H9 (cell line): ENCODE data around the gene ZNF621. TPM values are rescaled to one million over a fixed set of nuclear protein-coding genes. Genes with fewer than 3 reads are reported as not detected.
A peak's percentile ranks its signal among the peaks of the same experiment; 100 is the strongest.

Experiments
- DNase-seq: peaks from one replicate; pipeline ENCODE4 v3.0.0-alpha.2; 2017
- H2AFZ ChIP-seq: one replicate; pipeline ENCODE4 v1.6.1; 2013; ENCODE audit warnings: mild to moderate bottlenecking, low read length, control low read depth, moderate library complexity
- H2AK5ac ChIP-seq: 2 replicates; pipeline ENCODE4 v1.6.1; 2013; ENCODE audit warnings: low read length, control low read depth, mixed read lengths; ENCODE audit not compliant: insufficient read length
- H2BK120ac ChIP-seq: one replicate; pipeline ENCODE4 v1.6.1; 2013; ENCODE audit warnings: low read depth, mild to moderate bottlenecking, low read length, control low read depth, inconsistent platforms; ENCODE audit not compliant: poor library complexity, severe bottlenecking
- H2BK12ac ChIP-seq: 2 replicates; pipeline ENCODE4 v1.6.1; 2013; ENCODE audit warnings: low read length, control low read depth, mixed read lengths, low read depth; ENCODE audit not compliant: insufficient read length
- H2BK15ac ChIP-seq: 2 replicates; pipeline ENCODE4 v1.6.1; 2013; ENCODE audit warnings: low read depth, low read length, control low read depth
- H2BK20ac ChIP-seq: one replicate; pipeline ENCODE4 v1.6.1; 2013; ENCODE audit warnings: low read depth, mild to moderate bottlenecking, low read length, control low read depth, inconsistent platforms; ENCODE audit not compliant: poor library complexity, severe bottlenecking
- H2BK5ac ChIP-seq: 2 replicates; pipeline ENCODE4 v1.6.1; 2013; ENCODE audit warnings: low read length, control low read depth, mixed read lengths; ENCODE audit not compliant: insufficient read length
- H3K14ac ChIP-seq: 2 replicates; pipeline ENCODE4 v1.6.1; 2013; ENCODE audit warnings: low read length, control low read depth; ENCODE audit not compliant: insufficient read depth
- H3K18ac ChIP-seq: 2 replicates; pipeline ENCODE4 v1.6.1; 2013; ENCODE audit warnings: low read depth, mild to moderate bottlenecking, mixed read lengths, low read length, control low read depth; ENCODE audit not compliant: insufficient read length
- H3K23ac ChIP-seq: 2 replicates; pipeline ENCODE4 v1.6.1; 2013; ENCODE audit warnings: low read length, control low read depth, mixed read lengths, low read depth; ENCODE audit not compliant: insufficient read length
- H3K23me2 ChIP-seq: 2 replicates; pipeline ENCODE4 v1.6.1; 2013; ENCODE audit warnings: low read depth, mild to moderate bottlenecking, mixed read lengths, low read length, control low read depth; ENCODE audit not compliant: insufficient read length, poor library complexity, severe bottlenecking
- H3K27ac ChIP-seq: 2 replicates; pipeline ENCODE4 v1.5.1; 2013; ENCODE audit warnings: low read length, control low read depth, mixed read lengths, low read depth; ENCODE audit not compliant: insufficient read length
- H3K27me3 ChIP-seq: 2 replicates; pipeline ENCODE4 v1.6.1; 2013; ENCODE audit warnings: low read length, control low read depth, inconsistent platforms; ENCODE audit not compliant: insufficient read depth
- H3K4ac ChIP-seq: 2 replicates; pipeline ENCODE4 v1.6.1; 2013; ENCODE audit warnings: low read depth, mild to moderate bottlenecking, control low read depth, inconsistent platforms, low read length, moderate library complexity
- H3K4me1 ChIP-seq: 2 replicates; pipeline ENCODE4 v1.6.1; 2013; ENCODE audit warnings: low read length, control low read depth, inconsistent platforms; ENCODE audit not compliant: insufficient read depth
- H3K4me2 ChIP-seq: 2 replicates; pipeline ENCODE4 v1.6.1; 2013; ENCODE audit warnings: low read length, control low read depth, mixed read lengths; ENCODE audit not compliant: insufficient read length, insufficient read depth
- H3K56ac ChIP-seq: 2 replicates; pipeline ENCODE4 v1.6.1; 2013; ENCODE audit warnings: low read depth, mild to moderate bottlenecking, mixed read lengths, low read length, control low read depth; ENCODE audit not compliant: insufficient read length
- H3K79me1 ChIP-seq: 2 replicates; pipeline ENCODE4 v1.6.1; 2013; ENCODE audit warnings: low read depth, mild to moderate bottlenecking, moderate library complexity, low read length, control low read depth, inconsistent platforms; ENCODE audit not compliant: insufficient read depth, poor library complexity, severe bottlenecking
- H3K79me2 ChIP-seq: 2 replicates; pipeline ENCODE4 v1.6.1; 2013; ENCODE audit warnings: low read length, control low read depth, inconsistent platforms; ENCODE audit not compliant: insufficient read depth
- H3K9ac ChIP-seq: 2 replicates; pipeline ENCODE4 v1.6.1; 2013; ENCODE audit warnings: low read length, control low read depth, mixed read lengths; ENCODE audit not compliant: insufficient read length; ENCODE audit errors: extremely low read depth
- H3K9me3 ChIP-seq: one replicate; pipeline ENCODE4 v1.6.1; 2013; ENCODE audit warnings: low read depth, low read length, inconsistent platforms; ENCODE audit not compliant: control insufficient read depth
- H3T11ph ChIP-seq: one replicate; pipeline ENCODE4 v1.6.1; 2013; ENCODE audit warnings: mild to moderate bottlenecking, low read length, control low read depth, inconsistent platforms
- H4K20me1 ChIP-seq: one replicate; pipeline ENCODE4 v1.6.1; 2013; ENCODE audit not compliant: control insufficient read depth, insufficient read length, insufficient read depth
- H4K5ac ChIP-seq: 2 replicates; pipeline ENCODE4 v1.6.1; 2013; ENCODE audit warnings: low read depth, mild to moderate bottlenecking, mixed read lengths, low read length, control low read depth; ENCODE audit not compliant: insufficient read length
- H4K8ac ChIP-seq: replicated peaks from 2 replicates; pipeline ENCODE4 v1.6.1; 2013; ENCODE audit warnings: low read length, control low read depth, mixed read lengths, low read depth; ENCODE audit not compliant: insufficient read length
- H4K91ac ChIP-seq: 2 replicates; pipeline ENCODE4 v1.6.1; 2013; ENCODE audit warnings: low read depth, mild to moderate bottlenecking, moderate library complexity, mixed read lengths, low read length, control low read depth; ENCODE audit not compliant: insufficient read length
- H3K27ac Mint-ChIP-seq, 3 experiments: 2 replicates in 2 of 3; 3 replicates in 1 of 3; pipeline ENCODE4 v1.8.0; 2020 to 2021; ENCODE audit warnings: mixed read lengths in 3 of 3, mild to moderate bottlenecking in 1 of 3, moderate library complexity in 1 of 3
- H3K27me3 Mint-ChIP-seq: 2 replicates; pipeline ENCODE4 v1.8.0; 2021; ENCODE audit warnings: low read depth, mild to moderate bottlenecking, moderate library complexity, mixed read lengths
- H3K36me3 Mint-ChIP-seq, 3 experiments: 2 replicates in 2 of 3; 3 replicates in 1 of 3; pipeline ENCODE4 v1.8.0; 2020 to 2021; ENCODE audit warnings: low read depth in 3 of 3, mixed read lengths in 3 of 3; ENCODE audit not compliant: insufficient read depth in 1 of 3
- H3K4me1 Mint-ChIP-seq, 2 experiments: 2 replicates each; pipeline ENCODE4 v1.8.0; 2020; ENCODE audit warnings: mixed read lengths in 2 of 2
- H3K4me3 Mint-ChIP-seq, 2 experiments: 2 replicates in 1 of 2; 3 replicates in 1 of 2; pipeline ENCODE4 v1.8.0; 2020 to 2021; ENCODE audit warnings: mild to moderate bottlenecking in 2 of 2, mixed read lengths in 2 of 2, moderate library complexity in 1 of 2
- H3K9me3 Mint-ChIP-seq, 2 experiments: 2 replicates in 1 of 2; 3 replicates in 1 of 2; pipeline ENCODE4 v1.8.0; 2020; ENCODE audit warnings: mild to moderate bottlenecking in 2 of 2, mixed read lengths in 2 of 2, moderate library complexity in 1 of 2
- WGBS: extraction: QIAGEN DNeasy Blood & Tissue Kit; methylation state at CpG from one replicate; pipeline ENCODE4 v1.1.7; 2013; ENCODE audit warnings: missing lambda C conversion rate, low lambda C conversion rate, mixed read lengths; ENCODE audit not compliant: insufficient read length; ENCODE audit errors: extremely low coverage; 5-methylcytosine and 5-hydroxymethylcytosine counted together
- total RNA-seq: library from RNA; stranded (reverse); gene quantifications from 2 replicates; pipeline ENCODE4 v1.2.1, GENCODE V29; 2021
- TF ChIP-seq, protein P1 (sequence below): fragments of 200-600 bp; sonication (generic); conservative IDR thresholded peaks from 3 replicates; pipeline ENCODE4 v1.8.0; 2021; ENCODE audit warnings: antibody characterized with exemption, mild to moderate bottlenecking

The ZNF621 gene
- total RNA-seq, 1 experiment from 2014 or later: 23.8 TPM

DNA sequence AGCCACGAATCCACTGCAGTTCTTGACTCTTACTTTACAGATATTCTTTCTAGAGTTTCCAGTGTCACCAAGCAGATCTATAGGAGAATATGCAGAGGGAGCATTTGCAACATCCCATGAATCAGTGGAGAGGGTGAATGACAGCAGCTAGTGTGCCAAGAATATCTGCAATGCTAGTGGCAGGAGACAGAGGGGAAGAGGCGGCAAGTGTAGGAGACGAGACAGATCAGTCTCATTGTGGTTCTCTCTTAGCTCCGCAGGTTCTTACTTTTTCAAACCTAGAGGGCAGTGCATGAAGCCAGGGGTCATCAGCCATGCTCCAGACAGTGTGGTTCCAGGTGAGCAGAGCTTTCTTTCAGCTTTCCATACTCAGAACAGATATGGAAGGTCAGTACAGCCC is 47.1 kb upstream of the ZNF621 start:
- Histone ChIP-seq H3K27me3 (no peaks in the 10 kb centered on the region), H4K20me1 (no peaks in the 10 kb centered on the region), H3K4ac (no peak overlapping the region), H2BK5ac (no peak overlapping the region), H3K27ac (no peak overlapping the region), H3K56ac (no peak overlapping the region), H2BK20ac (no peak overlapping the region), H3K4me2 (peak overlapping the region; percentile 51), H3T11ph (no peak overlapping the region), H2AFZ (no peak overlapping the region), H4K5ac (no peak overlapping the region), H3K79me1 (no peaks in the 10 kb centered on the region), H4K8ac (no peak overlapping the region), H4K91ac (no peak overlapping the region), H3K4me1 (peaks cover 4% of the 10 kb centered on the region; the same call in 1 of the 2 replicates), H3K79me2 (no peaks in the 10 kb centered on the region), H3K9ac (peak overlapping the region; percentile 7), H2BK12ac (no peak overlapping the region), H3K23ac (no peak overlapping the region), H3K23me2 (no peaks in the 10 kb centered on the region), H3K18ac (no peak overlapping the region), H3K14ac (no peak overlapping the region), H3K9me3 (no peaks in the 10 kb centered on the region), H2BK120ac (no peak overlapping the region), H2BK15ac (no peak overlapping the region), H2AK5ac (no peak overlapping the region)
- peaks cover 0 to 20% (median 3%) of the 10 kb centered on the region in 3 experiments; a peak in 4 of 7 replicates for H3K36me3 Mint-ChIP-seq
- peaks cover 17 to 21% of the 10 kb centered on the region in 2 experiments for H3K4me1 Mint-ChIP-seq
- H3K27me3 Mint-ChIP-seq: no peaks in the 10 kb centered on the region; the same call in 1 of the 2 replicates
- H3K27ac Mint-ChIP-seq: peak overlapping the region in 1 of 3 experiments; percentile 21; a peak in 1 of 7 replicates
- TF ChIP-seq, protein P1, sequence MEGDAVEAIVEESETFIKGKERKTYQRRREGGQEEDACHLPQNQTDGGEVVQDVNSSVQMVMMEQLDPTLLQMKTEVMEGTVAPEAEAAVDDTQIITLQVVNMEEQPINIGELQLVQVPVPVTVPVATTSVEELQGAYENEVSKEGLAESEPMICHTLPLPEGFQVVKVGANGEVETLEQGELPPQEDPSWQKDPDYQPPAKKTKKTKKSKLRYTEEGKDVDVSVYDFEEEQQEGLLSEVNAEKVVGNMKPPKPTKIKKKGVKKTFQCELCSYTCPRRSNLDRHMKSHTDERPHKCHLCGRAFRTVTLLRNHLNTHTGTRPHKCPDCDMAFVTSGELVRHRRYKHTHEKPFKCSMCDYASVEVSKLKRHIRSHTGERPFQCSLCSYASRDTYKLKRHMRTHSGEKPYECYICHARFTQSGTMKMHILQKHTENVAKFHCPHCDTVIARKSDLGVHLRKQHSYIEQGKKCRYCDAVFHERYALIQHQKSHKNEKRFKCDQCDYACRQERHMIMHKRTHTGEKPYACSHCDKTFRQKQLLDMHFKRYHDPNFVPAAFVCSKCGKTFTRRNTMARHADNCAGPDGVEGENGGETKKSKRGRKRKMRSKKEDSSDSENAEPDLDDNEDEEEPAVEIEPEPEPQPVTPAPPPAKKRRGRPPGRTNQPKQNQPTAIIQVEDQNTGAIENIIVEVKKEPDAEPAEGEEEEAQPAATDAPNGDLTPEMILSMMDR: no peak
- peak overlapping the region; percentile 73 to 86 for H3K4me3 Mint-ChIP-seq
- no CpG with 5 or more reads among the region's 4 CpGs for WGBS
- H3K9me3 Mint-ChIP-seq: no peaks in the 10 kb centered on the region
- DNase-seq: no peak
